Fibroblast of lung (primary cell): Measurements from ENCODE around the gene CRYBG1. TPM values are rescaled to one million over a fixed set of nuclear protein-coding genes. Genes with fewer than 3 reads are reported as not detected.

Source experiments
- DNase-seq, 2 donors: peaks; one replicate each; pipeline versions ENCODE4 v3.0.0 to v3.0.0-alpha.2; 2010; ENCODE audit warnings: low read depth in 2 of 2
- H2AFZ ChIP-seq: 2 replicates; pipeline ENCODE4 v1.5.1; 2012; ENCODE audit warnings: low read length, control low read depth, inconsistent platforms
- H3K27ac ChIP-seq: 2 replicates; pipeline ENCODE4 v1.5.1; 2011; ENCODE audit warnings: low read length, control low read depth; ENCODE audit not compliant: insufficient read depth
- H3K27me3 ChIP-seq: 2 replicates; pipeline ENCODE4 v1.5.1; 2011; ENCODE audit warnings: mild to moderate bottlenecking, low read length; ENCODE audit not compliant: control insufficient read depth, insufficient read depth
- H3K36me3 ChIP-seq: 2 replicates; pipeline ENCODE4 v1.5.1; 2011; ENCODE audit warnings: low read length; ENCODE audit not compliant: control insufficient read depth, insufficient read depth
- H3K4me1 ChIP-seq: 2 replicates; pipeline ENCODE4 v1.5.1; 2011; ENCODE audit warnings: low read length; ENCODE audit not compliant: control insufficient read depth, insufficient read depth; ENCODE audit errors: extremely low read depth
- H3K4me2 ChIP-seq: 2 replicates; pipeline ENCODE4 v1.5.1; 2011; ENCODE audit warnings: low read length, control low read depth; ENCODE audit not compliant: insufficient read depth; ENCODE audit errors: extremely low read depth
- H3K4me3 ChIP-seq, 4 experiments: fragments of 200-600 bp in 1 of 4; sonication (generic) in 1 of 4; replicated peaks in 1 of 4; 2 replicates each; pipeline ENCODE4 v1.5.1; 2011 to 2016; ENCODE audit warnings: low read length in 4 of 4, low read depth in 3 of 4, mild to moderate bottlenecking in 3 of 4, control low read depth in 2 of 4, inconsistent platforms in 1 of 4, mixed read lengths in 1 of 4; ENCODE audit not compliant: insufficient read depth in 1 of 4; ENCODE audit errors: control extremely low read depth in 1 of 4
- H3K79me2 ChIP-seq: 2 replicates; pipeline ENCODE4 v1.5.1; 2012; ENCODE audit warnings: mild to moderate bottlenecking, low read length, inconsistent platforms; ENCODE audit not compliant: control insufficient read depth, insufficient read depth
- H3K9ac ChIP-seq: 2 replicates; pipeline ENCODE4 v1.5.1; 2011; ENCODE audit warnings: mild to moderate bottlenecking, low read length, control low read depth; ENCODE audit not compliant: insufficient read depth
- H3K9me3 ChIP-seq: 2 replicates; pipeline ENCODE4 v1.5.1; 2012; ENCODE audit warnings: low read depth, low read length; ENCODE audit not compliant: control insufficient read depth, insufficient read depth
- H4K20me1 ChIP-seq: 2 replicates; pipeline ENCODE4 v1.5.1; 2011; ENCODE audit warnings: low read length; ENCODE audit not compliant: control insufficient read depth, insufficient read depth; ENCODE audit errors: extremely low read depth
- EZH2 ChIP-seq: IDR thresholded peaks from 2 replicates; pipeline ENCODE4 v1.5.1; 2012; ENCODE audit warnings: low read length, control low read depth, mild to moderate bottlenecking; ENCODE audit errors: missing control alignments
- polyA plus RNA-seq, 2 donors: library from polyadenylated mRNA; depleted of rRNA in 1 of 2; stranded (reverse) in 1 of 2; unstranded in 1 of 2; fragments of >200 nt; gene quantifications; 2 replicates each; pipeline ENCODE4 v1.2.1, GENCODE V29; 2011 to 2012; ENCODE audit warnings: missing spikeins in 1 of 2
- total RNA-seq: library from RNA; depleted of rRNA; stranded (reverse); fragments of >200 nt; gene quantifications from 2 replicates; pipeline ENCODE4 v1.2.1, GENCODE V29; 2014
- TF ChIP-seq, protein P1 (sequence below), 2 donors: IDR thresholded peaks in 1 of 2; conservative IDR thresholded peaks in 1 of 2; 1 replicate in 1 of 2; 2 replicates in 1 of 2; pipeline ENCODE4 v1.5.1; 2011 to 2012; ENCODE audit warnings: low read length in 2 of 2, control low read depth in 1 of 2, inconsistent platforms in 1 of 2, low read depth in 1 of 2, mild to moderate bottlenecking in 1 of 2

CRYBG1 gene
- total and polyA plus RNA-seq, 2 donors (not counting 1 experiment from before 2014, with no cell fraction given) = 4.3 to 10.1 TPM

DNA sequence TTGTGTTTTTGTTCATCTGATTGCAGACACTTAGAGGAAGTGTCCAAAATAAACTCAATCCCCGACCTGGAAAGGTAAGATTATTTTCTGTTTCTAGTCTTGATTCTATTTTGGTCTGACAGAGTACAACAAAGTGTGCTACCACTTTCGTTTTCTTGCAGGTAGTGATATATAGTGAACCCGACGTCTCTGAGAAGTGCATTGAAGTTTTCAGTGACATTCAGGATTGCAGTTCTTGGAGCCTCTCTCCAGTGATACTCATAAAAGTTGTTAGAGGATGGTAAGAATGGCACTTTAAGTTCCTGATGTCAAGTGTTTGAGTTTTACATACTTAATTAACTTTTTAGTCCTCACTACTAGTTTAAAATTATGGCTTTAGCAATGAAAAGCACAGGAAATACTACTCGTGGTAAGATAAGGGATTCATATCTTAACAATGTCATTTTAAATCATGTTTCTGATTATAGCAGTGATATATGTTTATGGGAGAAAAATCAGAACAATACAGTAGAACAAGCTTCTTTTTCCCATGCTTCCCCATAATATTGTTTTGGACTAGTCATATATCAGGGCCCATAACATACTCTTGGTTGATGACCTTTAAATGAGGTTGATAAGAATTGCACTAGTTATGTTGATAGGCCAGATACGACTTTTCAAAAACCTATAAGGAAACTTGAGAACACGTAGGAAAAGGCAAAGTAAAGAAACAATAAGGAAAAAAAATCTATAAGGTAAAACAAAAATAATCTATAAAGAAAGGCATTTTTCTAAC, 164.8 kb downstream of the CRYBG1 start:
- Histone ChIP-seq H3K9me3 (no peaks in the 10 kb centered on the region), H3K27me3 (no peaks in the 10 kb centered on the region), H3K79me2 (no peaks in the 10 kb centered on the region), H3K9ac (no peak overlapping the region), H3K36me3 (no peaks in the 10 kb centered on the region), H3K4me3 (no peak overlapping the region), H2AFZ (peak overlapping the region; percentile 12), H3K4me2 (peak overlapping the region; percentile 4), H4K20me1 (no peaks in the 10 kb centered on the region), H3K4me1 (peaks cover 16% of the 10 kb centered on the region), H3K27ac (peak overlapping the region; percentile 10)
- no peak for DNase-seq
- TF ChIP-seq, protein P1, sequence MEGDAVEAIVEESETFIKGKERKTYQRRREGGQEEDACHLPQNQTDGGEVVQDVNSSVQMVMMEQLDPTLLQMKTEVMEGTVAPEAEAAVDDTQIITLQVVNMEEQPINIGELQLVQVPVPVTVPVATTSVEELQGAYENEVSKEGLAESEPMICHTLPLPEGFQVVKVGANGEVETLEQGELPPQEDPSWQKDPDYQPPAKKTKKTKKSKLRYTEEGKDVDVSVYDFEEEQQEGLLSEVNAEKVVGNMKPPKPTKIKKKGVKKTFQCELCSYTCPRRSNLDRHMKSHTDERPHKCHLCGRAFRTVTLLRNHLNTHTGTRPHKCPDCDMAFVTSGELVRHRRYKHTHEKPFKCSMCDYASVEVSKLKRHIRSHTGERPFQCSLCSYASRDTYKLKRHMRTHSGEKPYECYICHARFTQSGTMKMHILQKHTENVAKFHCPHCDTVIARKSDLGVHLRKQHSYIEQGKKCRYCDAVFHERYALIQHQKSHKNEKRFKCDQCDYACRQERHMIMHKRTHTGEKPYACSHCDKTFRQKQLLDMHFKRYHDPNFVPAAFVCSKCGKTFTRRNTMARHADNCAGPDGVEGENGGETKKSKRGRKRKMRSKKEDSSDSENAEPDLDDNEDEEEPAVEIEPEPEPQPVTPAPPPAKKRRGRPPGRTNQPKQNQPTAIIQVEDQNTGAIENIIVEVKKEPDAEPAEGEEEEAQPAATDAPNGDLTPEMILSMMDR (conservative IDR thresholded peaks at IDR 0.05 in 1 of 2, IDR thresholded peaks at IDR 0.05 in 1 of 2; ENCODE audit: low read depth in 1 of 2, low read length in 2 of 2) = no peak
- TF ChIP-seq EZH2 = no peak

DNA sequence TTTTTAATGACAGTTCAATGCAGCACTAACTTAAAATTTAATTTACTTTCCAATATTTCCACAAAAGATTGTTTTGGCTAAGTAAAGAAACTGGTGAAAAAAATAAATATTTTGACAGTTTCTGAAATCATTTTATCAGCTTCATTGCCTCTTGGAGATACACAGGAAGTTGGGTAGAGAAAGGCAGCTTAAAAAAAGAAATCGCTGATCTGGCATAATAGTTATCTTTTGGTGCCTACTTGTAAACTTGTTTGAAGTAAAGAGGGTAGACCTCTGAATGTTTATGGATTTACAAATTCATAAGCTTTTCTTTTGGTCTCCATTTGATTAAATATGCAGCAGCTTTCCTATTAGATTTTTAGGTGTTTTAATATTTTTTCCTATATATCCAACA, 165.4 kb downstream of the CRYBG1 start:
- Histone ChIP-seq H3K36me3 (no peaks in the 10 kb centered on the region), H3K4me1 (peaks cover 13% of the 10 kb centered on the region), H4K20me1 (no peaks in the 10 kb centered on the region), H3K4me3 (no peak overlapping the region), H3K27ac (no peak overlapping the region), H2AFZ (no peak overlapping the region), H3K27me3 (no peaks in the 10 kb centered on the region), H3K4me2 (no peak overlapping the region), H3K9ac (no peak overlapping the region), H3K79me2 (no peaks in the 10 kb centered on the region), H3K9me3 (no peaks in the 10 kb centered on the region)
- no peak for DNase-seq
- TF ChIP-seq, protein P1 (conservative IDR thresholded peaks at IDR 0.05 in 1 of 2, IDR thresholded peaks at IDR 0.05 in 1 of 2; ENCODE audit: low read depth in 1 of 2, low read length in 2 of 2) = no peak
- TF ChIP-seq EZH2 = no peak

DNA sequence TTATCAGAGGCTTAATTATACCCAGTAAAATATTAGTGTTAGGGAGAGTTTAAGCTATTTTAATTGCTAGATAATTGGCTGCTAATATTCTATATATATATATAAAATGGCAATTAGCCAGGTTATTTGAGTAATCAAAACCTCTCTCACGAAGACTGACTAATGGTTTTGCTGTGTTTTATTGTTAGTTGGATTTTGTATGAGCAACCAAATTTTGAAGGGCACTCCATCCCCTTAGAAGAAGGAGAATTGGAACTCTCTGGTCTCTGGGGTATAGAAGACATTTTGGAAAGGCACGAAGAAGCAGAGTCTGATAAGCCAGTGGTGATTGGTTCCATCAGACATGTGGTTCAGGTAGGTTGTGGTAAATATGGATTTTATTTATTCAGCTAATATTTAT, 166.6 kb downstream of the CRYBG1 start:
- H3K9ac ChIP-seq = no peak overlapping the region
- no peak for DNase-seq
- peak overlapping the region; percentile 62 for H3K27ac ChIP-seq
- H3K79me2 ChIP-seq = no peaks in the 10 kb centered on the region
- no peaks in the 10 kb centered on the region for H3K9me3 ChIP-seq
- no peak overlapping the region for H2AFZ ChIP-seq
- peaks cover 13% of the 10 kb centered on the region for H3K4me1 ChIP-seq
- no peaks in the 10 kb centered on the region for H3K36me3 ChIP-seq
- TF ChIP-seq, protein P1 (conservative IDR thresholded peaks at IDR 0.05 in 1 of 2, IDR thresholded peaks at IDR 0.05 in 1 of 2; ENCODE audit: low read depth in 1 of 2, low read length in 2 of 2) = no peak
- no peak for TF ChIP-seq EZH2
- no peaks in the 10 kb centered on the region for H4K20me1 ChIP-seq
- H3K4me3 ChIP-seq = no peak overlapping the region
- H3K4me2 ChIP-seq = no peak overlapping the region
- no peaks in the 10 kb centered on the region for H3K27me3 ChIP-seq
